Mononuclear cell (primary cell): ENCODE measurements around the gene PML. TPM values are rescaled to one million over a fixed set of nuclear protein-coding genes. Genes with fewer than 3 reads are reported as not detected.
"Not testable (repeated sequence)": the region's sequence is repeated elsewhere in the genome, so short reads cannot be mapped to it uniquely, and the experiment has no call there.

Experiments
- H3K27me3 ChIP-seq: 2 replicates; pipeline ENCODE4 v1.6.0; 2011; ENCODE audit warnings: low read length, control low read depth; ENCODE audit not compliant: insufficient read depth
- H3K4me1 ChIP-seq: 2 replicates; pipeline ENCODE4 v1.5.1; 2011; ENCODE audit warnings: mild to moderate bottlenecking, low read length, control low read depth; ENCODE audit not compliant: insufficient read depth
- H3K4me3 ChIP-seq: 2 replicates; pipeline ENCODE4 v1.5.1; 2011; ENCODE audit warnings: mild to moderate bottlenecking, low read length, moderate library complexity
- H3K9me3 ChIP-seq: 2 replicates; pipeline ENCODE4 v1.5.1; 2011; ENCODE audit warnings: low read depth, mild to moderate bottlenecking, control low read depth, low read length
- total RNA-seq: library from RNA; depleted of rRNA; stranded (reverse); fragments of >200 nt; gene quantifications from one replicate; pipeline ENCODE4 v1.2.3, GENCODE V29; 2012

The PML gene
- total RNA-seq, 1 donor: 23.1 TPM

- H3K4me1 ChIP-seq: no peaks in the 10 kb centered on the region
- no peaks in the 10 kb centered on the region for H3K9me3 ChIP-seq
- H3K27me3 ChIP-seq: no peaks in the 10 kb centered on the region
- no peak overlapping the region for H3K4me3 ChIP-seq
Observed at GRCh38 chr15:74060251-74060650, 65.7 kb downstream of the PML start.

GRCh38 chr15:74062236-74062635 lies 67.7 kb downstream of the PML start:
- Histone ChIP-seq H3K4me3 (no peak overlapping the region), H3K9me3 (no peaks in the 10 kb centered on the region), H3K4me1 (no peaks in the 10 kb centered on the region), H3K27me3 (no peaks in the 10 kb centered on the region)

- no peak overlapping the region for H3K4me3 ChIP-seq
- no peaks in the 10 kb centered on the region for H3K4me1 ChIP-seq
- H3K27me3 ChIP-seq: no peaks in the 10 kb centered on the region
- H3K9me3 ChIP-seq: no peaks in the 10 kb centered on the region
Observed at GRCh38 chr15:74062671-74063070, 68.2 kb downstream of the PML start.

GRCh38 chr15:74063425-74064146 lies 69.1 kb downstream of the PML start:
- H3K9me3 ChIP-seq, H3K27me3 ChIP-seq, H3K4me3 ChIP-seq, H3K4me1 ChIP-seq: not testable (repeated sequence)

- H3K9me3 ChIP-seq, H3K4me1 ChIP-seq, H3K27me3 ChIP-seq, H3K4me3 ChIP-seq: not testable (repeated sequence)
Observed at GRCh38 chr15:74064183-74064582, 69.7 kb downstream of the PML start.

GRCh38 chr15:74064822-74065221 lies 70.3 kb downstream of the PML start:
- not testable (repeated sequence) for H3K9me3 ChIP-seq, H3K4me1 ChIP-seq, H3K27me3 ChIP-seq, H3K4me3 ChIP-seq

GRCh38 chr15:74065684-74066411 lies 71.3 kb downstream of the PML start:
- H3K4me1 ChIP-seq, H3K9me3 ChIP-seq, H3K4me3 ChIP-seq, H3K27me3 ChIP-seq: not testable (repeated sequence)

GRCh38 chr15:74071645-74072044 lies 77.1 kb downstream of the PML start:
- H3K4me3 ChIP-seq, H3K27me3 ChIP-seq, H3K4me1 ChIP-seq, H3K9me3 ChIP-seq: not testable (repeated sequence)

- not testable (repeated sequence) for H3K4me3 ChIP-seq, H3K4me1 ChIP-seq, H3K9me3 ChIP-seq, H3K27me3 ChIP-seq
Observed at GRCh38 chr15:74072132-74072531, 77.6 kb downstream of the PML start.

GRCh38 chr15:74072614-74073337 lies 78.3 kb downstream of the PML start:
- H3K4me1 ChIP-seq, H3K27me3 ChIP-seq, H3K9me3 ChIP-seq, H3K4me3 ChIP-seq: not testable (repeated sequence)

GRCh38 chr15:74075781-74076180 lies 81.3 kb downstream of the PML start:
- H3K4me1 ChIP-seq, H3K9me3 ChIP-seq, H3K4me3 ChIP-seq, H3K27me3 ChIP-seq: not testable (repeated sequence)

- not testable (repeated sequence) for H3K4me1 ChIP-seq, H3K4me3 ChIP-seq, H3K27me3 ChIP-seq, H3K9me3 ChIP-seq
Observed at GRCh38 chr15:74082450-74082849, 87.9 kb downstream of the PML start, which contains the start of gene GOLGA6A. TSS of gene GOLGA6A (minus strand) at chr15:74082550. CDS start at chr15:74082509, 41 bp downstream.

- H3K27me3 ChIP-seq, H3K9me3 ChIP-seq, H3K4me1 ChIP-seq, H3K4me3 ChIP-seq: not testable (repeated sequence)
Observed at GRCh38 chr15:74094567-74094966, 100.1 kb downstream of the PML start.

- not testable (repeated sequence) for H3K4me1 ChIP-seq, H3K27me3 ChIP-seq, H3K9me3 ChIP-seq, H3K4me3 ChIP-seq
Observed at GRCh38 chr15:74095610-74096009, 101.1 kb downstream of the PML start.

GRCh38 chr15:74096753-74097474 lies 102.4 kb downstream of the PML start:
- H3K4me3 ChIP-seq, H3K4me1 ChIP-seq, H3K9me3 ChIP-seq, H3K27me3 ChIP-seq: not testable (repeated sequence)
